ENCODE measurements around the gene AP5Z1. TPM values are rescaled to one million over a fixed set of nuclear protein-coding genes. Genes with fewer than 3 reads are reported as not detected.

The AP5Z1 gene
- total RNA-seq, 2 donors from 2014 or later, result 31.0 to 34.7 TPM

DNA sequence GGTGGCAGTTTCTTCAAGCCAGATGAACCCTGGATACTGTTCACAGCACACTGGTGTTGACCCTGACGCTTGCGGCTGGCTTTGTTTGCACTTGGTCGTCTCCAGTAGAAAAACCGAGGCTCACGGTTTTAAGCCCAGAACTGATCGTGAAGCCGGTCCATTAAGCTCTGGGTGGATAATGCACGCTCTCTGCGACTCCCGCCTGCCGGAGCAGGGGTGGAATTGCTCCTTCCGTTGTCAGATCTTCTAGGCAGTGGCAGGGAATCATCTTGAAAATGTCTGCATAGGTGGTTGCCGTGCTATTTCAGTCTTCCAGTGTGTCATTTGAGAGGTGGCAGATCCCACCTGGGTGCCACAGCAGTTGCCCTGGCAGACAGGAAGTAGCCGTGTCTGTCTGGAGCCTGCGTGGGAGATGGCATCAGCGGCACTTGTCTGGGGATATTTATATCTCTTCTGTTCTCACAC lies 35.9 kb upstream of the AP5Z1 start:
- peaks cover 39% of the 10 kb centered on the region for H3K4me1 Mint-ChIP-seq
- 64 to 67% methylated on average over 15 to 16 of the region's 16 CpGs for WGBS, 2 experiments (ENCODE audit: insufficient coverage in 1 of 2, insufficient read length in 1 of 2)
- peak overlapping the region; percentile 76 for H3K9ac ChIP-seq (ENCODE audit: extremely low read depth, low read length, poor library complexity, severe bottlenecking)
- peaks cover 31% of the 10 kb centered on the region for H3K36me3 ChIP-seq (ENCODE audit: control insufficient read depth, insufficient read depth, low read length)
- peak overlapping the region; percentile 88 for H3K27ac ChIP-seq (ENCODE audit: low read depth, low read length)
- no peaks in the 10 kb centered on the region for H3K27me3 ChIP-seq (ENCODE audit: control insufficient read depth, insufficient read depth, low read length, poor library complexity, severe bottlenecking)
- TF ChIP-seq, protein P1, sequence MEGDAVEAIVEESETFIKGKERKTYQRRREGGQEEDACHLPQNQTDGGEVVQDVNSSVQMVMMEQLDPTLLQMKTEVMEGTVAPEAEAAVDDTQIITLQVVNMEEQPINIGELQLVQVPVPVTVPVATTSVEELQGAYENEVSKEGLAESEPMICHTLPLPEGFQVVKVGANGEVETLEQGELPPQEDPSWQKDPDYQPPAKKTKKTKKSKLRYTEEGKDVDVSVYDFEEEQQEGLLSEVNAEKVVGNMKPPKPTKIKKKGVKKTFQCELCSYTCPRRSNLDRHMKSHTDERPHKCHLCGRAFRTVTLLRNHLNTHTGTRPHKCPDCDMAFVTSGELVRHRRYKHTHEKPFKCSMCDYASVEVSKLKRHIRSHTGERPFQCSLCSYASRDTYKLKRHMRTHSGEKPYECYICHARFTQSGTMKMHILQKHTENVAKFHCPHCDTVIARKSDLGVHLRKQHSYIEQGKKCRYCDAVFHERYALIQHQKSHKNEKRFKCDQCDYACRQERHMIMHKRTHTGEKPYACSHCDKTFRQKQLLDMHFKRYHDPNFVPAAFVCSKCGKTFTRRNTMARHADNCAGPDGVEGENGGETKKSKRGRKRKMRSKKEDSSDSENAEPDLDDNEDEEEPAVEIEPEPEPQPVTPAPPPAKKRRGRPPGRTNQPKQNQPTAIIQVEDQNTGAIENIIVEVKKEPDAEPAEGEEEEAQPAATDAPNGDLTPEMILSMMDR (conservative IDR thresholded peaks at IDR 0.05), result peak; percentile 49
- peak overlapping the region; percentile 40 for H3K4me3 Mint-ChIP-seq
- DNase-seq, result peak; percentile 76
- H3K9me3 Mint-ChIP-seq, result no peaks in the 10 kb centered on the region
- H3K4me3 ChIP-seq (ENCODE audit: low read length), result peak overlapping the region; percentile 72
- H3K27me3 Mint-ChIP-seq (ENCODE audit: insufficient read depth), result no peaks in the 10 kb centered on the region
- H3K9me3 ChIP-seq (ENCODE audit: control insufficient read depth, low read length), result no peaks in the 10 kb centered on the region
- H3K27ac Mint-ChIP-seq, result peak overlapping the region; percentile 97
- H3K4me1 ChIP-seq (ENCODE audit: control insufficient read depth, insufficient read depth, low read length), result peaks cover 20% of the 10 kb centered on the region
- peaks cover 33% of the 10 kb centered on the region for H3K36me3 Mint-ChIP-seq (ENCODE audit: low read depth)

DNA sequence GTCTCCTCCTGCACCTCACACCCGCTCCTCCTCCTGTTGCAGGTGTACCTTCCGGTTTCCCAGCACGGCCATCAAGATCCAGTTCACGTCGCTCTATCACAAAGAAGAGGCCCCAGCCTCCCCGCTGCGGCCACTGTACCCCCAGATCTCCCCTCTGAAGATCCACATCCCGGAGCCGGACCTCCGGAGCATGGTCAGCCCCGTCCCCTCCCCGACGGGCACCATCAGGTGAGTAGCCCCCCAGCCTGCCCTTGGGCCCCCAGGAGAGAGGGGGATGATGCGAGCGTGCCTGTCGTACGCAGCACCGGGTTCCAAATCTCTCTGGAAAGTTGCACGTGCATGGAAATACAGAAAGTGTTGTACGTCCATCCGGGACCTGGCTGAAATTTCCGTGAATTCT lies 34.6 kb upstream of the AP5Z1 start:
- H3K27me3 ChIP-seq (ENCODE audit: control insufficient read depth, insufficient read depth, low read length, poor library complexity, severe bottlenecking), result no peaks in the 10 kb centered on the region
- no peak for DNase-seq
- WGBS, 2 experiments (ENCODE audit: insufficient coverage in 1 of 2, insufficient read length in 1 of 2), result 88 to 94% methylated on average over 10 to 22 of the region's 22 CpGs
- Mint-ChIP-seq H3K36me3 (ENCODE audit: low read depth) (peaks cover 33% of the 10 kb centered on the region), H3K9me3 (no peaks in the 10 kb centered on the region), H3K4me1 (peaks cover 44% of the 10 kb centered on the region), H3K4me3 (no peak overlapping the region), H3K27ac (no peak overlapping the region), H3K27me3 (ENCODE audit: insufficient read depth) (no peaks in the 10 kb centered on the region)
- no peak overlapping the region for H3K27ac ChIP-seq (ENCODE audit: low read depth, low read length)
- no peak overlapping the region for H3K4me3 ChIP-seq (ENCODE audit: low read length)
- H3K36me3 ChIP-seq (ENCODE audit: control insufficient read depth, insufficient read depth, low read length), result peaks cover 31% of the 10 kb centered on the region
- H3K4me1 ChIP-seq (ENCODE audit: control insufficient read depth, insufficient read depth, low read length), result peaks cover 23% of the 10 kb centered on the region
- no peak overlapping the region for H3K9ac ChIP-seq (ENCODE audit: extremely low read depth, low read length, poor library complexity, severe bottlenecking)
- TF ChIP-seq, protein P1 (conservative IDR thresholded peaks at IDR 0.05), result no peak
- no peaks in the 10 kb centered on the region for H3K9me3 ChIP-seq (ENCODE audit: control insufficient read depth, low read length)

DNA sequence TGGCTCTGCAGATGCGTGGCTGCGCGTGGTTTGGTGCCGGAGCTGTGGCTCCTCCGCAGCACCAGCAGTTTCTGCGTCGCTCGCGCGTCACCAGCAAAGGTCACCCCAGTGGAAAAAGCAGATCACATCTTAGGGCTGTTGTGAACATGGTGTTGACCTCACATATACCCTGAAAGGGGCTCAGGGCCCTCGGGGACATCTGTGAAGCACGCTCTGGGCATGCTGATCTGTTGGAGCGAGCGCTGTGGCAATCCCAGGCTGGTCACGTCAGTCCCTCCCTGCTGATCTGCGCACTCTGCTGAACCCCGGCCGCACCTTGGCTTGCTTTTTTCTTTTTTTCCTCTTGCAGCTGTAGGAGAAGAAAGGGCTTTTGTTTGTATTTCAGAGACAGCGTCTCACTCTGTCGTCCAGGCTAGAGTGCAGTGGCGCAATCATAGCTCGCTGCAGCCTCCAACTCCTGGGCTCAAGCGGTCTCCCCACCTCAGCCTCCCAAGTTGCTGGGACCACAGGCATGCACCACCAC lies 33.3 kb upstream of the AP5Z1 start:
- no peak for DNase-seq
- Histone ChIP-seq H3K27ac (ENCODE audit: low read depth, low read length) (no peak overlapping the region), H3K27me3 (ENCODE audit: control insufficient read depth, insufficient read depth, low read length, poor library complexity, severe bottlenecking) (no peaks in the 10 kb centered on the region), H3K9me3 (ENCODE audit: control insufficient read depth, low read length) (no peaks in the 10 kb centered on the region), H3K9ac (ENCODE audit: extremely low read depth, low read length, poor library complexity, severe bottlenecking) (no peak overlapping the region), H3K4me3 (ENCODE audit: low read length) (no peak overlapping the region), H3K4me1 (ENCODE audit: control insufficient read depth, insufficient read depth, low read length) (peaks cover 23% of the 10 kb centered on the region), H3K36me3 (ENCODE audit: control insufficient read depth, insufficient read depth, low read length) (peaks cover 44% of the 10 kb centered on the region)
- H3K36me3 Mint-ChIP-seq (ENCODE audit: low read depth), result peaks cover 43% of the 10 kb centered on the region
- WGBS, 2 experiments (ENCODE audit: insufficient coverage in 1 of 2, insufficient read length in 1 of 2), result 95 to 96% methylated on average over 19 to 23 of the region's 23 CpGs
- no peaks in the 10 kb centered on the region for H3K27me3 Mint-ChIP-seq (ENCODE audit: insufficient read depth)
- TF ChIP-seq, protein P1 (conservative IDR thresholded peaks at IDR 0.05), result no peak
- H3K4me3 Mint-ChIP-seq, result no peak overlapping the region
- peaks cover 49% of the 10 kb centered on the region for H3K4me1 Mint-ChIP-seq
- H3K27ac Mint-ChIP-seq, result no peak overlapping the region
- no peaks in the 10 kb centered on the region for H3K9me3 Mint-ChIP-seq
